GM12892 (cell line): ENCODE measurements around the gene CRAMP1.

Experiments
- POLR2A ChIP-seq: IDR thresholded peaks from 2 replicates; pipeline ENCODE4 v1.6.1; 2011; ENCODE audit warnings: low read depth, low read length, control low read depth
- POLR2AphosphoS5 ChIP-seq: IDR thresholded peaks from 2 replicates; pipeline ENCODE4 v1.6.1; 2011; ENCODE audit warnings: low read depth, low read length, control low read depth
- TAF1 ChIP-seq: IDR thresholded peaks from 2 replicates; pipeline ENCODE4 v1.6.1; 2011; ENCODE audit warnings: low read depth, mild to moderate bottlenecking, control low read depth, low read length, borderline replicate concordance

- TF ChIP-seq POLR2AphosphoS5 (no peak), POLR2A (no peak), TAF1 (no peak)
These were observed 1.1 kb downstream of the CRAMP1 start for GRCh38 chr16:1613211-1613622.
